Prostate gland (tissue), 2 donors: ENCODE measurements around the gene SLC22A3. TPM values are rescaled to one million over a fixed set of nuclear protein-coding genes. Genes with fewer than 3 reads are reported as not detected.
A peak's percentile ranks its signal among the peaks of the same experiment; 100 is the strongest.

Source experiments
- DNase-seq: peaks from one replicate; pipeline ENCODE4 v3.0.0-alpha.2; 2019; ENCODE audit warnings: low spot score
- H3K27ac ChIP-seq, 2 donors: fragments of 200-600 bp; sonication (generic); 2 replicates each; pipeline ENCODE4 v1.5.1; 2017 to 2019
- H3K27me3 ChIP-seq: fragments of 200-600 bp; sonication (generic); replicated peaks from 2 replicates; pipeline ENCODE4 v1.5.1; 2019; ENCODE audit not compliant: insufficient read depth
- H3K36me3 ChIP-seq, 2 donors: fragments of 200-600 bp; sonication (generic); 1 replicate in 1 of 2; 2 replicates in 1 of 2; pipeline versions ENCODE4 v1.5.1 to v1.8.1; 2017 to 2019
- H3K4me1 ChIP-seq: fragments of 200-600 bp; sonication (generic); replicated peaks from 2 replicates; pipeline ENCODE4 v1.5.1; 2019
- H3K4me3 ChIP-seq, 2 donors: fragments of 200-600 bp; sonication (generic); 2 replicates each; pipeline ENCODE4 v1.5.1; 2017 to 2019
- H3K9me3 ChIP-seq: fragments of 200-600 bp; sonication (generic); 2 replicates; pipeline ENCODE4 v1.5.1; 2017
- POLR2A ChIP-seq: fragments of 450-650 bp; IDR thresholded peaks from one replicate; pipeline ENCODE4 v1.6.1; 2016; ENCODE audit warnings: antibody characterized with exemption, mild to moderate bottlenecking
- POLR2AphosphoS5 ChIP-seq: sonication (generic); formaldehyde crosslinking; IDR thresholded peaks from one replicate; pipeline ENCODE4 v1.6.1; 2017; ENCODE audit warnings: antibody characterized with exemption
- WGBS: methylation state at CpG from one replicate; pipeline ENCODE4 v1.1.5; 2018; 5-methylcytosine and 5-hydroxymethylcytosine counted together
- intact Hi-C: fragments of 100-400 bp; cut with DNase I; formaldehyde crosslinking; loops from one replicate; pipeline ENCODE4 v1.14.2; 2022
- total RNA-seq, 2 donors: library from RNA; depleted of rRNA; stranded (reverse); fragments of >200 nt; gene quantifications; one replicate each; pipeline ENCODE4 v1.1.0, GENCODE V29; 2016
- TF ChIP-seq, protein P1 (sequence below), 4 experiments: fragments of 200-600 bp in 2 of 4; fragments of 450-650 bp in 2 of 4; sonication (generic) in 2 of 4; IDR thresholded peaks; 1 replicate in 3 of 4; 2 replicates in 1 of 4; pipeline ENCODE4 v1.5.1; 2016 to 2019; ENCODE audit warnings: antibody characterized with exemption in 4 of 4, mild to moderate bottlenecking in 2 of 4, moderate library complexity in 2 of 4

Gene SLC22A3
- total RNA-seq, 2 donors from 2014 or later = 50.2 to 118 TPM

DNA sequence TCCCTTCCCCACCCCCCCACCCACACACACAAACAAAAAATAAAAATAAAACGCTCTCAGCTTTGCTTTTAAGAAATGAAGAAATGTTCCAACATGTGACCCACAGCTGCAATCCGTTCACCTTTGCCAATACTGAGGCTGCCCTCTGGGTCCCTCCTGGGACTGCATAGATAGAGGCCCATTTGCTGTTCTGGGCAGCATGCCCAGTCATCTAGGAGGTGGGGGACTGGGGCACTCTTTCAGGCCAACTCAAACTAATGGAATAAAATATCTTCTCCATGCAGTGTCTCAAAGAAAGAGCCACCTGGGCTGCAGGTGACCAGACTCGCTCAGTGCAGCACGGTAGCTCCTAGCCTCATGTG is 79.9 kb downstream of the SLC22A3 start:
- peak overlapping the region in 1 of 2 donors; percentile 46 for H3K27ac ChIP-seq
- H3K9me3 ChIP-seq = no peaks in the 10 kb centered on the region
- intact Hi-C loops = loop anchor here (5.0 kb wide), 1 partner anchor 291 kb away; no protein-coding TSS in a partner anchor
- no peak for DNase-seq
- TF ChIP-seq POLR2AphosphoS5 (no peak), POLR2A (no peak)
- TF ChIP-seq, protein P1, sequence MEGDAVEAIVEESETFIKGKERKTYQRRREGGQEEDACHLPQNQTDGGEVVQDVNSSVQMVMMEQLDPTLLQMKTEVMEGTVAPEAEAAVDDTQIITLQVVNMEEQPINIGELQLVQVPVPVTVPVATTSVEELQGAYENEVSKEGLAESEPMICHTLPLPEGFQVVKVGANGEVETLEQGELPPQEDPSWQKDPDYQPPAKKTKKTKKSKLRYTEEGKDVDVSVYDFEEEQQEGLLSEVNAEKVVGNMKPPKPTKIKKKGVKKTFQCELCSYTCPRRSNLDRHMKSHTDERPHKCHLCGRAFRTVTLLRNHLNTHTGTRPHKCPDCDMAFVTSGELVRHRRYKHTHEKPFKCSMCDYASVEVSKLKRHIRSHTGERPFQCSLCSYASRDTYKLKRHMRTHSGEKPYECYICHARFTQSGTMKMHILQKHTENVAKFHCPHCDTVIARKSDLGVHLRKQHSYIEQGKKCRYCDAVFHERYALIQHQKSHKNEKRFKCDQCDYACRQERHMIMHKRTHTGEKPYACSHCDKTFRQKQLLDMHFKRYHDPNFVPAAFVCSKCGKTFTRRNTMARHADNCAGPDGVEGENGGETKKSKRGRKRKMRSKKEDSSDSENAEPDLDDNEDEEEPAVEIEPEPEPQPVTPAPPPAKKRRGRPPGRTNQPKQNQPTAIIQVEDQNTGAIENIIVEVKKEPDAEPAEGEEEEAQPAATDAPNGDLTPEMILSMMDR (IDR thresholded peaks at IDR 0.05) = no peak
- no peaks in the 10 kb centered on the region for H3K27me3 ChIP-seq
- no peaks in the 10 kb centered on the region for H3K36me3 ChIP-seq
- H3K4me3 ChIP-seq = no peak overlapping the region
- peaks cover 7% of the 10 kb centered on the region for H3K4me1 ChIP-seq
- 29% methylated on average over 4 of the region's 4 CpGs for WGBS

DNA sequence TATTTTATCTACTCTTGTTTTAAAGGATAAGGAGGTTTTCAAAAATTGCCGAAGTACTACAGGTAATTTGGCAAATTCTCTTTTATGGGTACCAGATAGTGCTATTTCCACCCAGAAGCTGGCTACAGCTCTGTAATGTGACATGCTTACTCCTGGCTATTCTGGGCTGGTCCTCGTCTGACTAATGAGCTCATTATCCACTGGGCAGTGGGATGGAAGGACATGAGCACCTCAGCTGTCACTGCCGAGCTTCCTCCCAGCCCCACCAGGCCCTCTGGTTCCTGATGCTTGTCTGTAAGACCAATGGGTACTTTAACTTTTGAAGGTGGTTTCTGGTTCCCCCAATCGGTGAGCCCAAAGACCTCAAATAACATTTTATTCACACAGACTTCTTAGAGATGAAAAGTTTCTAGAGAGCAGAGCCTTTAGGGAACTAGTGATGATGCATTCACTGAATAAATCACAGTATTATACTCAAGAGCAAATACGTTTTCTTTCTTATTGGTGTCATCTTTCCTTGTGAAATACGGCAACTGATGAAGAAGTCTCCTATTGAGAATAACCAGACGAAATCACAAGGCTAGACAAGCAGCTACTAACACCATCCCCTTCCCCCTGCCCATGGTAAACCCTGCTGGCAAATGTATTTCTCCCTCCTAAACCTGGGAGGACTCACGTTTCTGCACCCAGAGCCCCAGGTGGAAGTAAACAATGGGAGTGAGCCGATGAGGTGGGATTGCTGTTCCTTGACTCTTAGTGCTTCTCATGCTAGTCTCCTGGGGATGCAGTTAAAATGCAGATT is 80.8 kb downstream of the SLC22A3 start:
- Histone ChIP-seq H3K36me3 (no peaks in the 10 kb centered on the region), H3K4me3 (no peak overlapping the region), H3K9me3 (no peaks in the 10 kb centered on the region), H3K27ac (no peak overlapping the region), H3K27me3 (no peaks in the 10 kb centered on the region), H3K4me1 (peaks cover 7% of the 10 kb centered on the region)
- TF ChIP-seq POLR2A (no peak), POLR2AphosphoS5 (no peak)
- TF ChIP-seq, protein P1 (IDR thresholded peaks at IDR 0.05) = no peak
- intact Hi-C loops = loop anchor here (5.0 kb wide), 1 partner anchor 292 kb away; no protein-coding TSS in a partner anchor
- WGBS = 71% methylated on average over 9 of the region's 9 CpGs
- DNase-seq = no peak

DNA sequence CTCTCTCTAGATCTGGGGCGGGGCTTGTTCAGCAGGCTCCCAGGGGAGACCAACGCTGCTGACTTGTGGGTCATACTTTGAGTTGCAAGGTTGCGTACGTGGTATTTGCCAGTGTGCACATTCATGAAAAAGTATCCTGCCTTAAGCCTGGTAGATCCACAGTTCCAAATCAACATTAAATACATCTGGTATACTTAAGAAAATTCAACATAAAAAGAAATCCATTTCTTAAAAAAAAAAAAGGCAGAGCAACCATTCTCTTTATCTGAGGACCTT is 81.4 kb downstream of the SLC22A3 start:
- Histone ChIP-seq H3K36me3 (no peaks in the 10 kb centered on the region), H3K27ac (no peak overlapping the region), H3K4me3 (no peak overlapping the region), H3K27me3 (no peaks in the 10 kb centered on the region), H3K4me1 (peaks cover 7% of the 10 kb centered on the region), H3K9me3 (no peaks in the 10 kb centered on the region)
- no peak for DNase-seq
- intact Hi-C loops = loop anchor here (5.0 kb wide), 1 partner anchor 292 kb away; no protein-coding TSS in a partner anchor
- TF ChIP-seq POLR2AphosphoS5 = no peak
- no peak for TF ChIP-seq POLR2A
- TF ChIP-seq, protein P1 (IDR thresholded peaks at IDR 0.05) = no peak
- WGBS = 77% methylated on average over 4 of the region's 4 CpGs

DNA sequence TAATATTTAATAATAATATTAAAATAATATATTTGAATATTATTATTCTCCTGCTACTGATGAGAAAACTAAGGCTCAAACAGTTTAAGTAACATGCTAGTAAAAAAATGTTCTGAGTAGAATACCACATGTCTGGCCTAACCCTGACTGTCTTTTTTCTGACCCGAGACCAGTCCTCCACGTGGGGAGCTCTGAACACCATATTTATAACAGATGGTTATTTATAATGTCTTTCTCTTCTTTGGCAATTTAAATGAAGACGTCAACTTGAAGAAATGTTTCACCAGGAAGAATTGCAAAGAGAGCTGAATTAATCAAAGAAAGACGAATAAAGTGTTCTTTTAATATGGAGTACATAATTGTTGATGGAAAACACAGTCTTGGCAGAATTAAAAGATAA is 82.0 kb downstream of the SLC22A3 start:
- no peaks in the 10 kb centered on the region for H3K36me3 ChIP-seq
- peaks cover 7% of the 10 kb centered on the region for H3K4me1 ChIP-seq
- intact Hi-C loops = loop anchor here (2.0 to 10.0 kb wide), 3 partner anchors 78 to 705 kb away; partner anchors contain the start of gene WTAP
- H3K4me3 ChIP-seq = no peak overlapping the region
- H3K27ac ChIP-seq = peak overlapping the region; percentile 49
- H3K27me3 ChIP-seq = no peaks in the 10 kb centered on the region
- H3K9me3 ChIP-seq = no peaks in the 10 kb centered on the region
- DNase-seq = no peak
- TF ChIP-seq POLR2A (no peak), POLR2AphosphoS5 (no peak)
- TF ChIP-seq, protein P1 (IDR thresholded peaks at IDR 0.05) = no peak
- 42% methylated on average over 4 of the region's 4 CpGs for whole genome bisulfite sequencing

DNA sequence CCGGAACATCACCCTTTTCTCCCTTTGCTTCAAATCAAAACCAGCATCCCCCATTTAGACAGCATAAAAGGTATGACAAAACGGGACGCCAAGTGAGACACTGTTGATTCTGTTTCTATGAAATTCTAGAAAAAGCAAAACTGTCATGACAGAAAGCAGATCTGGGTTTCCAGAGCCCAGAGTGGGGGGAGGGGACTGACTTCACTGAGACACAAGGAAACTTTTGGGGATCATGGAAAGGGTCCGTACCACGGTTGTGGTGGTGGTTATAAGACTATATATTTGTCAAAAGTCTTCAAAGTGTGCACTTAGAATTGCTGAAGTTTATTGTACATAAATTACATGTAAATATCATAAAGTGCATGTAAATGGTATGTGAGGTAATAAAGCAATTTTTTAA is 82.6 kb downstream of the SLC22A3 start:
- TF ChIP-seq POLR2A = no peak
- no peak for TF ChIP-seq POLR2AphosphoS5
- TF ChIP-seq, protein P1 (IDR thresholded peaks at IDR 0.05) = no peak
- intact Hi-C loops = loop anchor here (2.0 to 10.0 kb wide), 3 partner anchors 78 to 706 kb away; partner anchors contain the start of gene WTAP
- H3K36me3 ChIP-seq = no peaks in the 10 kb centered on the region
- no peaks in the 10 kb centered on the region for H3K9me3 ChIP-seq
- WGBS = 38% methylated on average over 5 of the region's 5 CpGs
- peak overlapping the region; percentile 49 for H3K27ac ChIP-seq
- H3K4me3 ChIP-seq = no peak overlapping the region
- no peak for DNase-seq
- H3K4me1 ChIP-seq = peaks cover 7% of the 10 kb centered on the region
- no peaks in the 10 kb centered on the region for H3K27me3 ChIP-seq
